Activated CD4-positive, CD25-positive, alpha-beta regulatory T cell treated with anti-CD3 and anti-CD28 coated beads, Interleukin-2, amount 50 U/mL, for 72 hours (primary cell): ENCODE results near the gene CENPU.
A peak's percentile ranks its signal among the peaks of the same experiment; 100 is the strongest.
"Not testable (repeated sequence)": the region's sequence is repeated elsewhere in the genome, so short reads cannot be mapped to it uniquely, and the experiment has no call there.

Source experiments
- DNase-seq: peaks from one replicate; pipeline ENCODE4 v3.0.0; 2021

The CENPU gene

GRCh38 chr4:184733654-184734524 is at the start of gene CENPU:
TSS of gene CENPU (minus strand) at chr4:184734096. CDS start at chr4:184734062, 34 bp downstream.
- peak; percentile 93 for DNase-seq

- DNase-seq: no peak
These were observed 49.0 kb upstream of the CENPU start for GRCh38 chr4:184782731-184783373.

DNA sequence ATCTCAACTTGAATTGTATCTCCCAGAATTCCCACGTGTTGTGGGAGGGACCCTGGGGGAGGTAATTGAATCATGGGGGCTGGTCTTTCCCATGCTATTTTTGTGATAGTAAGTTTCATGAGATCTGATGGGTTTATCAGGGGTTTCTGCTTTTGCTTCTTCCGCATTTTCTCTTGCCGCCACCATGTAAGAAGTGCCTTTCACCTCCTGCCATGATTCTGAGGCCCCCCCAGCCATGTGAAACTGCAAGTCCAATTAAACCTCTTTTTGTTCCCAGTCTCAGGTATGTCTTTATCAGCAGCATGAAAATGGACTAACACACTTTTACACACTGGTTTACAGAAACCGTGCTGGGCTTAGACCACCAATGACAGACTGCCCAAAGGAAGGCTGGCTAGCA is 45.3 kb upstream of the CENPU start:
- not testable (repeated sequence) for DNase-seq

DNA sequence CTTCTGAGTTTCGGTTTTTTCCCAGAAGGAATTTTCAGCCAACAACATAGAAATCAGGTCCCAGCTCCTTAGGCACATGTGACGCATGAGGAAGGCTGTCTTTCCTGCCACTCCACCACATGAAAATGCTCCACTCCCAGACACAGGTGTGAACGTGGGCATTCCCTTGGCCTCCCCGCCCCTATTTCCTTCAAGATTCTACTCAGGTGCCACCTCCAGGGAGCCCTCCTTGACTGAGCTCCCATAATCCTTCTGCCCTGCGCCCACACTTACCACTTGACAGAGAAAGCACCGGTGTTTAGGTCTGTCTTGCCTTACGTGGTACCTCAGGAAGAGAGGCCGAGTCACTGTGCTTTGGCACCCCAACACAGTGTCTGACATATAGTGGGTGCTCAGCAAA is 44.4 kb upstream of the CENPU start:
- DNase-seq: no peak

- DNase-seq: no peak
These were observed 42.9 kb upstream of the CENPU start for GRCh38 chr4:184776821-184777220.

GRCh38 chr4:184775854-184776555 is 42.1 kb upstream of the CENPU start:
- DNase-seq: no peak

DNA sequence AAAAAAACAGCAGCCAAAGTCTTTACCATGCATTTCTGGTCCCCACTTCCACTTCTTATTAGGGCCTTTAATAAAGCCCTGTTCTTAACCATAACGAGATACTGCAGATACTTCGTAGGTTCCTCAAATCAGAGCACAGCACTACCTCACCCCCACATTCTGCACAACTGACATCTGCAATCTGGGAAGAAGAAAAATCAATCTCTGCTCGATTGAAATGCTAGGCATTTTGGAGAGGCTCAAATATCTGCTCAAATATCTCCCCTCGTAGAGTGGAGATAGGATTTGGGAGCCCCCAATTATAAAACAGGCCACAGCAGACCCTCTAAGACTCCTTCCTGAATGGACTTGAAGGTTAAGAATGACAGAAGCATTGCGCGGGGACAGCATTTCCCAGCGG is 40.3 kb upstream of the CENPU start:
- no peak for DNase-seq

DNA sequence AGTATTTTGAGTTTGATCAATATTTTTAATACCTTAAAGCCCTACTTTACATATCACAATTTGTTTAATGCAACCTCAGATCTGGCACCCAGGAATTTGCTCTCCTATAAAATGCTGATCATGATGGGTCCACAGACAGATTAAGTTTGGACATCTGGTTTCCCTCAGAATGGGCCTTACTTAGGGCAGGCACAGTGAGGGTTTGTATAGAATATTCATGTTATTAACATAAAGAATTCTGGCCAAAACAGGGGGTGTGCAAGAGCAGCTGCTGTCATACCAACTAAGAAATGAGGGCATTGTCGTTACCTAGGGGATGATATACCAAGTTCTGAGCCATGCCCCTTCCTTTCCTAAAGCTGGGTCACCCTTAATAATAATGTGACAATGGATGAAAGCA is 37.5 kb upstream of the CENPU start:
- DNase-seq: no peak

GRCh38 chr4:184769141-184769765 is 35.4 kb upstream of the CENPU start:
- DNase-seq: no peak

- DNase-seq: no peak
These were observed 34.4 kb upstream of the CENPU start for GRCh38 chr4:184768296-184768695.

- no peak for DNase-seq
These were observed 32.5 kb upstream of the CENPU start for GRCh38 chr4:184766446-184766845.

DNA sequence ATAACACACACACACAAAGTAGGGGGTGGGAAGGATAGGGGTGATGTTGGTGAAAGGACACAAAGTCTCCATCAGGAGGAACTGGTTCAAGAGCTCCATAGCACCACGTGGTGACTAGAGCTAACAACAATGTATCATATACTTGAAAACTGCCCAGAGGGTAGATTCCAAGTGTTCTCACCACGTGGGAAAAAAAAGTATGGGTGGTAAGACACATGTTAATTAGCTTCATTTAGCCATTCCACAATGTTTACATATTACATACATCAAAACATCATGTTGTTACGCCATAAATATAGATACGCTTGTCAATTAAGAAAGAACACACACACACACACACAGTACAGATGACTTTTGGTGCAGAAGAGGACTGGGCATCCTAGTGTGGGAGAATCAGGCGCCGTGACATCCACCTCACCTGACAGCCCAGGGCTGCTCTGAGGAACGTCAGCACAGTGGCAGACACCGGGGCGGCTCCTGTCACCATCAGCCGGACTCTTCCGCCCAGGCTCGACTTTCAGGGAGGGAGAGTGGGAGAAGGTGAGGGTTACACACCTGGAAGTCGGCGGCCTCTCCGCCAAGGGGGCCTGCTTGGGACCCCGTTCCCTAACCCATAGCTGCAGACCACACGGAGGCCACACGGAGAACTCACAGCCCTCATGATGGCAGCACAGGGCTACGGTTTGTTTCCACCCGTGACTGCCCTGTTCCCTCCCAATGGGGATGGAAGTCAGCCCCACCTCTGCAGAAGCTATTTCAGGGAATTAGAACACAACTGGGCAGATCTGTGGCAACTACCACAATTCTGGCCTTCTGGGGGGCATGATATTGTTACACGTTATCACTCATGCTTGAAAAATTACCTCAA is 31.8 kb upstream of the CENPU start:
- no peak for DNase-seq

DNA sequence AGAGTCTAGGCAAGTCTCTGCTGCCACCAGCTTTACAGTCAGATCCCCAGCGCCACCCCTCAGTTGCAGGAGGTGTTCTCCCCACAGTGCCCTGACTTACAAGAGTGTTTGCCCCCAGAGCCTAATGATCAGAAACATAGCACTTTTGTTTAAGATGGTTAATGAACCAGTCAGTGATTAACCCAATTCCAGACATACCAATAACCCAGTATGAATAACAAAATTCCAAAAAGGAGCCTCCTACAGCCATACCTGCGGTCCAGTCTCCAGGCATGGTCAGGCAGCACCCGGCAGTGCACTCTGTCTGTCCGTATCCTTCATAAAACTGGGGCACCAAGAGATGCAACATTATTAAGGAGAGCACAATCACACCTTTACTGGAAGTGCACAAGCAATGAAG is 30.7 kb upstream of the CENPU start:
- DNase-seq: no peak

DNA sequence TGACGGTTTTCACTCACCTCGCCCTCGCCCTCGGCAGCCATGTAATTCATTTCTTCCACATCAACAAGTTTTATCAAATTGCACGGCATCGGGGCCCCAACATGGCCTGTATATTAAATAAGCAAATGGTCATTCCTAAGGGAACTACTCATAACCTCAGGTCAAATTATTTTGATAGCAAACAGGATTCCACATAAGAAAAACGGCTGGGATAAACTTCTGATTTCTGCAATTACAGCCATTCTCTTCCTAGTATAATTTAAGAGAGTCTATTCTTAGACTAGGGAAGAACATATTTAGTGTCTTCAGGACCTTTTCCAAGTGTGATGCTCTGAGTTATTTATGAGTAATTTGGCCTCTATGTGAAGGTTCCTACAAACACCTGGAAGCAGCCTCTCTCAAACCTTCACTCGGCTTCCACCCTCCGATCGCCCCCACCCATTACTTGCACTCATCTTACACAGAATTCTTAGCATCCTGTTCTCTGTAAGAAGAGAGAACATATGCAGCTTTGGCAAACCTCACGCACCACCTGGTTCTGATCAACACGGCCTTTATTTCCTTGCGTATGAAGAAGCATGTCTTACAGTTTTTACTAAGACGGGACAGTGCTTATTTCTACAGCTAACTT is 29.4 kb upstream of the CENPU start:
- no peak for DNase-seq

GRCh38 chr4:184762100-184762499 is 28.2 kb upstream of the CENPU start:
- DNase-seq: no peak

- no peak for DNase-seq
These were observed 26.8 kb upstream of the CENPU start for GRCh38 chr4:184760681-184761080.

GRCh38 chr4:184757810-184758209 is 23.9 kb upstream of the CENPU start:
- DNase-seq: no peak

DNA sequence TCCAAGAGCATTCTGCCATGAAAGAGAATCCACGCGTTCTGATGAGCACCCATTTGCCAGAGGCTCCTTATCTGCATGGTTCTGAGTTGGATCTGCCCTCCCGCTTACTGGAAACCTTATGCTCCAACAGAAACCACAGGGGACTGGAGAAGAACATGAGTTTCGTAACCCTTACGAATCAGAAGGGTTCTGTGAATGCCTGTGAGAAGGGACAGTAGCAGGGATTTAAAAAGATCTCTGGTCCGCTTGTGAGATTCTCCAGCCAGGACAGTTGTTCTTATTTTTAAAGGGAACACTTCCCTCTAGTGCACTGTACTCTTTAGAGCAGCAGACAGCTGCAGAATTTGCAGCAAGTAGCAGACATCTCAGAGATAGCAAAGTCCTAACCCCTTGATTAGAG is 22.5 kb upstream of the CENPU start:
- no peak for DNase-seq

GRCh38 chr4:184755278-184755677 is 21.4 kb upstream of the CENPU start:
- DNase-seq: no peak

DNA sequence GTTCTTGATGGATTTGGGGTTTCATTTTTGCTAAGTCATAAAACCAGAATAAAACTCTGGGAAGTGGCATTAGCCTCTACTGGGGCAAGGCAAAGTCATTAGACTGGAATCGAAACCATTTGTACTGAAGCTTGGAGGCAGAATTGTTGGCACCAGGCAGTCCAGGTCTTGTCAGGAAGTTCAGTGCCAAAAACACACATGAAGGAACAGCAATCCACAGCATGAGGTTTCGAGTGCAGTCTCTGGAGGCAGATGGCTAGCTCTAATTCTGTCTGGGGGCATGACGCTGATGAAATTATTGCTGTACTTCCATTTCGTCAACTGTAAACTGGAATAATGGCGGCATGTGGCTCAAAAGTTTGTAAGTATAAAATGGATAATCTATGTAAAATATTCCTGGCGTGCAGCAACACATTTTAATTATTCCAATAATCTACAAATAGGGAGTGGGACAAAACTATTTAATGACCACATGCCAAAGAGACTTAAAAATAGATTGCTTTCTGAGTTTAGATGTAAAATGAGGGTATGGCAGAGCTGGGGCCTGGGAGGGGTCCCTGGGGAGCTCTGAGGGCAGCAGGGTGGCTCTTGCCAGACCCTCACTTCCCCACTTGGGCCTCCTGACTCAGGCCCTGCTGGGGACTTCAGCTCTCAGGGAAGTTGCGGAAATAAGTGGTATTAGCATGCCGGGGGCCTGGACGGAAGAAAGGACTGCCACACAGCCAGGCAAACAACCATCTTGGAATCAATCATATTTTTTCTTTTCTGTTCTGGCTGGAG is 18.8 kb upstream of the CENPU start:
- no peak for DNase-seq

- DNase-seq: no peak
These were observed 17.7 kb upstream of the CENPU start for GRCh38 chr4:184751585-184751956.
